Ishikawa (cell line): Measurements from ENCODE around the gene IGFL2.

ENCODE experiments used
- CEBPB ChIP-seq: IDR thresholded peaks from 2 replicates; pipeline ENCODE4 v1.6.1; 2012
- CREB1 ChIP-seq: IDR thresholded peaks from 2 replicates; pipeline ENCODE4 v1.6.1; 2012; ENCODE audit warnings: low read depth
- EGR1 ChIP-seq: IDR thresholded peaks from 2 replicates; pipeline ENCODE4 v1.6.1; 2012
- EP300 ChIP-seq: IDR thresholded peaks from 2 replicates; pipeline ENCODE4 v1.6.1; 2012; ENCODE audit warnings: borderline replicate concordance
- FOXM1 ChIP-seq: IDR thresholded peaks from 2 replicates; pipeline ENCODE4 v1.6.1; 2012; ENCODE audit warnings: low read depth, borderline replicate concordance
- NFIC ChIP-seq: IDR thresholded peaks from 2 replicates; pipeline ENCODE4 v1.6.1; 2012
- RAD21 ChIP-seq: IDR thresholded peaks from 2 replicates; pipeline ENCODE4 v1.6.1; 2012; ENCODE audit warnings: low read depth
- TAF1 ChIP-seq: IDR thresholded peaks from 2 replicates; pipeline ENCODE4 v1.6.1; 2012; ENCODE audit warnings: low read depth, mild to moderate bottlenecking
- TCF12 ChIP-seq: IDR thresholded peaks from 2 replicates; pipeline ENCODE4 v1.6.1; 2012; ENCODE audit warnings: low read depth
- TEAD4 ChIP-seq: IDR thresholded peaks from 2 replicates; pipeline ENCODE4 v1.6.1; 2012
- YY1 ChIP-seq: IDR thresholded peaks from 2 replicates; pipeline ENCODE4 v1.6.1; 2012; ENCODE audit warnings: low read depth
- ZBTB7A ChIP-seq: IDR thresholded peaks from 2 replicates; pipeline ENCODE4 v1.6.1; 2012; ENCODE audit warnings: low read depth
- TF ChIP-seq, protein P1 (sequence below): IDR thresholded peaks from 2 replicates; pipeline ENCODE4 v1.6.1; 2012; ENCODE audit warnings: low read depth, mild to moderate bottlenecking
- TF ChIP-seq, protein P2 (sequence below): IDR thresholded peaks from 2 replicates; pipeline ENCODE4 v1.6.1; 2012
- TF ChIP-seq, protein P3 (sequence below): IDR thresholded peaks from 2 replicates; pipeline ENCODE4 v1.6.1; 2012

Gene IGFL2

DNA sequence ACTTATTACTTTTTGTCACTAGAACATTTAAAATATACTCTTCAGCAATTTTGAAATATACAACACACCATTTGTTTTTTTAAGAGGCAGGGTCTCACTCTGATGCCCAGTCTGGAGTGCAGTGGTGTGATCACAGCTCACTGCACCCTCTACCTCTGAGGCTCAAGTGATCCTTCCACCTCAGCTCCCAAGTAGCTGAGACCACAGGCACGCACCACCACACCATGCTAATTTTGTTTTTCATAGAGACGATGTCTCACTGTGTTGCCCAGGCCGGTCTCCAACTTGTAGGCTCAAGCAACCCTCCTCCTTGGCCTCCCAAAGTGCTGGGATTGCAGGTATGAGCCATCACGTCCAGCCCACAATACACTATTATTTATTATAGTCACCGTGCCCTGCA is 2.6 kb downstream of the IGFL2 start:
- TF ChIP-seq EP300 (no peak), ZBTB7A (no peak), CREB1 (no peak), EGR1 (no peak), CEBPB (no peak)

DNA sequence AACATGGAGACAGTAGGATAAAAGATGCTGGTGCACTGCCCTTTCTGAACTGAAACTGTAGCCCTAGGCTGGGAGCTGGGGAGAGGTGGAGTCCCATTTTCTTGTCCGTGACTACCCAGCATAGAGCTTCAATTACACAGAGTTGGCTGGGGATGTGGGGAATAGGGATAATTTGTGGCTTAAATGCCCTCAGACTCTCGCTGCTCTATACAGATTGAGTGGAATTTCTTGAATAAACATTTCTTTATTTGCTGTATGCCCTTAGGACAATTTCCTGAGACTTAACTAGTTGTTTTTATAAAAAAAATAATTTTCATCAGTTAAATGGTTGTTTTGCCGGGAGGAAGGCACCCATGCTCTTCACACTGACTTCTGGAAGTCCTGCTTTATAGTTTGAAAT is 7.2 kb downstream of the IGFL2 start:
- TF ChIP-seq ZBTB7A (no peak), TCF12 (no peak), RAD21 (no peak), TAF1 (no peak), EGR1 (no peak), FOXM1 (no peak), CEBPB (no peak), TEAD4 (no peak), NFIC (no peak), YY1 (no peak), EP300 (no peak)
- TF ChIP-seq, protein P1, sequence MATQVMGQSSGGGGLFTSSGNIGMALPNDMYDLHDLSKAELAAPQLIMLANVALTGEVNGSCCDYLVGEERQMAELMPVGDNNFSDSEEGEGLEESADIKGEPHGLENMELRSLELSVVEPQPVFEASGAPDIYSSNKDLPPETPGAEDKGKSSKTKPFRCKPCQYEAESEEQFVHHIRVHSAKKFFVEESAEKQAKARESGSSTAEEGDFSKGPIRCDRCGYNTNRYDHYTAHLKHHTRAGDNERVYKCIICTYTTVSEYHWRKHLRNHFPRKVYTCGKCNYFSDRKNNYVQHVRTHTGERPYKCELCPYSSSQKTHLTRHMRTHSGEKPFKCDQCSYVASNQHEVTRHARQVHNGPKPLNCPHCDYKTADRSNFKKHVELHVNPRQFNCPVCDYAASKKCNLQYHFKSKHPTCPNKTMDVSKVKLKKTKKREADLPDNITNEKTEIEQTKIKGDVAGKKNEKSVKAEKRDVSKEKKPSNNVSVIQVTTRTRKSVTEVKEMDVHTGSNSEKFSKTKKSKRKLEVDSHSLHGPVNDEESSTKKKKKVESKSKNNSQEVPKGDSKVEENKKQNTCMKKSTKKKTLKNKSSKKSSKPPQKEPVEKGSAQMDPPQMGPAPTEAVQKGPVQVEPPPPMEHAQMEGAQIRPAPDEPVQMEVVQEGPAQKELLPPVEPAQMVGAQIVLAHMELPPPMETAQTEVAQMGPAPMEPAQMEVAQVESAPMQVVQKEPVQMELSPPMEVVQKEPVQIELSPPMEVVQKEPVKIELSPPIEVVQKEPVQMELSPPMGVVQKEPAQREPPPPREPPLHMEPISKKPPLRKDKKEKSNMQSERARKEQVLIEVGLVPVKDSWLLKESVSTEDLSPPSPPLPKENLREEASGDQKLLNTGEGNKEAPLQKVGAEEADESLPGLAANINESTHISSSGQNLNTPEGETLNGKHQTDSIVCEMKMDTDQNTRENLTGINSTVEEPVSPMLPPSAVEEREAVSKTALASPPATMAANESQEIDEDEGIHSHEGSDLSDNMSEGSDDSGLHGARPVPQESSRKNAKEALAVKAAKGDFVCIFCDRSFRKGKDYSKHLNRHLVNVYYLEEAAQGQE, result no peak
- TF ChIP-seq, protein P2, sequence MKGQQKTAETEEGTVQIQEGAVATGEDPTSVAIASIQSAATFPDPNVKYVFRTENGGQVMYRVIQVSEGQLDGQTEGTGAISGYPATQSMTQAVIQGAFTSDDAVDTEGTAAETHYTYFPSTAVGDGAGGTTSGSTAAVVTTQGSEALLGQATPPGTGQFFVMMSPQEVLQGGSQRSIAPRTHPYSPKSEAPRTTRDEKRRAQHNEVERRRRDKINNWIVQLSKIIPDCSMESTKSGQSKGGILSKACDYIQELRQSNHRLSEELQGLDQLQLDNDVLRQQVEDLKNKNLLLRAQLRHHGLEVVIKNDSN, result no peak
- TF ChIP-seq, protein P3, sequence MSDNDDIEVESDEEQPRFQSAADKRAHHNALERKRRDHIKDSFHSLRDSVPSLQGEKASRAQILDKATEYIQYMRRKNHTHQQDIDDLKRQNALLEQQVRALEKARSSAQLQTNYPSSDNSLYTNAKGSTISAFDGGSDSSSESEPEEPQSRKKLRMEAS, result no peak

DNA sequence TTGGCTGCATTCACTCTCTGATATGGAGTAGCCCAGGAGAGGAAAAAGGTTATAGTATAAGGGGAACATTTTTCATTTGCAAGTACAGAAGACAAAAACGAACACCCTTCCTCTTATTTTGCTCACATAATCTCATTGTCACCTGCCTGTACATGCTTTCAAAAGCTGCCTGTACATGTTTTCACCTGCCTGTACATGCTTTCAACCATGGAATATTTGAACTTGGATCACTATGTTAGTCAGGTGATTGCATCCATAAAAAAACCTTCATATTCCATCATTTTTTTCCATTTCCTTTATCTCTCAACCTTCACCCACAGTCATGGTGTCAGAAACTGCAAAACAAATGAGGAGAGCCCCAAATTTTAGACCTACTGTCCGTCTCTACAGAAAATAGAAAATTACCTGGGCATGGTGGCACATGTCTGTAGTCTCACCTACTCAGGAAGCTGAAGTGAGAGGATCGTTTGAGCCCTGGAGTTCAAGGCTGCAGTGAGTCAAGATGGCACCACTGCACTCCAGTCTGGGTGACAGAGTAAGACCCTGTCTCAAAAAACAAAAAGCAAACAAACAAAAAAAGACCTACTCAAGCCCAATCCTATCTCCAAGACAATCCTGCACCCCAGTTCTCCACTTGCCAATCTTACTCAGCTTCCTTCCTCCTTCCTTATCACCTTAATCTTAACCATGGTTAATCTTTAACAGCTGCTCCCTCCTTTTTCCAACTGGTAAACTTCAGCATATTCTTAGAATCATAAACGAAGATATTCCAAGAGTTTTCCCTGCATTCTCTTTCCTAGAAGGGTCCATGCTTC is 11.6 kb downstream of the IGFL2 start:
- no peak for TF ChIP-seq TEAD4
- TF ChIP-seq, protein P1, result no peak
- no peak for TF ChIP-seq FOXM1
- no peak for TF ChIP-seq CEBPB
- no peak for TF ChIP-seq ZBTB7A
- no peak for TF ChIP-seq TAF1
- TF ChIP-seq NFIC, result no peak
- TF ChIP-seq, protein P3, result no peak
- TF ChIP-seq CREB1, result no peak

DNA sequence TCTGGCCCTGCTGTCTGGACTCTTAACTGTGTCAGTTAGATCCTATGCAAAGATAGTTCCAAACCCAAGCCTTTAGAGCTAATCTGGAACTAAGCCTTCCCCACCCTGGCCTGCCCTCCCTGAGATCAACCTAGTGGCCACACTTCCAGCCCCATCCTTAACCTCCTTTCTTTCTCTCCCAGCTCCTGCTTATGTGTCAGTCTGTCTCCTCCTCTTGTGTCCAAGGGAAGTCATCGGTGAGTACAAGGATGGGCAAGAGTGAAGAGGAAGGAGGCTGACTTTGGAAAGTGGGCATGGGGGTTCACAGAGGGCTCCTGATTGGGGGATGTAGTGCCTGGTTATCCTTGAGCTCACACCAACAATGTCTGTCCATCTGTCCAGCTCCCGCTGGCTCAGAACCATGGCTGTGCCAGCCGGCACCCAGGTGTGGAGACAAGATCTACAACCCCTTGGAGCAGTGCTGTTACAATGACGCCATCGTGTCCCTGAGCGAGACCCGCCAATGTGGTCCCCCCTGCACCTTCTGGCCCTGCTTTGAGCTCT is 12.3 kb downstream of the IGFL2 start:
- TF ChIP-seq TCF12, result no peak
- no peak for TF ChIP-seq NFIC
- TF ChIP-seq TAF1, result no peak
- no peak for TF ChIP-seq YY1
- TF ChIP-seq TEAD4, result no peak
- no peak for TF ChIP-seq EGR1
- TF ChIP-seq RAD21, result no peak
- TF ChIP-seq, protein P2, result no peak
- TF ChIP-seq, protein P3, result no peak
- no peak for TF ChIP-seq CREB1
- no peak for TF ChIP-seq CEBPB
- no peak for TF ChIP-seq FOXM1
- no peak for TF ChIP-seq ZBTB7A

DNA sequence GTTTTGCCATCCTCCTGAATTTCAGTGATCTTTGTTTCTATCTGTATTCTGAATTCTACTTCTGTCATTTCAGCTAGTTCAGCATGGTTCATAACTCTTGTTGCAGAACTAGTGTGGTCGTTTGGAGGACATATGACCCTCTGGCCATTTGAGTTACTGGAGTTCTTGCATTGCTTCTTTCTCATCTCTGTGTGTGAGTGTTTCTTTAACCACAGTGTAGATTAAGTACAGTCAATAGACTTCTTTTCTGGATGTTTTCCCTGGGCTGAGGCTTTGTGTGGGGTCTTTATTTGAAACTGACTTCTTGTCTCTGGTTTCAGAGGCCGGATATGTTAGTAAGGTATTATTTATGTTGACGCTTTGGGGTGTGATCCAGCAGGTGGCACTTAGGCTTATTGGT is 14.7 kb downstream of the IGFL2 start:
- TF ChIP-seq EGR1 (no peak), NFIC (no peak), CEBPB (no peak), TEAD4 (no peak), FOXM1 (no peak), YY1 (no peak)
